GM19035 (cell line): ENCODE measurements around the gene RMC1.
"Not testable (repeated sequence)": the region's sequence is repeated elsewhere in the genome, so short reads cannot be mapped to it uniquely, and the experiment has no call there.

Experiments
- ATAC-seq: cut with Tn5 transposase; IDR thresholded peaks from one replicate; pipeline ENCODE4 v1.9.1; 2021; ENCODE audit not compliant: unreplicated experiment

RMC1 gene

DNA sequence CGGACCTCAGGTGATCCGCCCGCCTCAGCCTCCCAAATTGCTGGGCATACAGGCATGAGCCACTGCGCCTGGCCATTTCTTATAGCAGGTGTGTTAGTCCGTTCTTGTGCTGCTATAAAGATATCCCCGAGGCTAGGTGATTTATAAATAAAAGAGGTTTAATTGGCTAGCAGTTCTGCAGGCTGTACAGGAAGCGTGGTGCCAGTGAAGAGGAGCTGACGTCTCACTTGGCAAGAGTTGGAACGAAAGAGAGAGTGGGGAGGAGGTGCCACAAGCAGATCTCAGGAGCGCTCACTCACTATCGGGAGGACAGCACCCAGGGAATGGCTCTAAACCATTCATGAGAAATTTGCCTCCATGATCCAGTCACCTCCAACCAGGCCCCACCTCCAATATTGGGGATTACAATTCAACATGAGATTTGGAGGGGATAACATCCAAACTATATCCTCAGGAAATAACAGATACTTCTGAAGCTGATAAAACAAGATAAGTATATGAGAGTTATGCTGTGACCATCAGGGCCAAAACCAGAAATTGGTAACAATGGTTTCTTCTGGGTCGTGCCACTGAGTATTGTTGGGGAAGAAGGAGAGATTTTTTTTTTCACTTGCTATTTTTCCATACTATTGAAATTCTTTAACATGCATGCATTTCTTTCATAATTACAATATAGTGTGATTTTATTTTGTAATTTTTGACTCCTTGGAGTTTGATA is 7.4 kb upstream of the RMC1 start:
- ATAC-seq, result no peak

DNA sequence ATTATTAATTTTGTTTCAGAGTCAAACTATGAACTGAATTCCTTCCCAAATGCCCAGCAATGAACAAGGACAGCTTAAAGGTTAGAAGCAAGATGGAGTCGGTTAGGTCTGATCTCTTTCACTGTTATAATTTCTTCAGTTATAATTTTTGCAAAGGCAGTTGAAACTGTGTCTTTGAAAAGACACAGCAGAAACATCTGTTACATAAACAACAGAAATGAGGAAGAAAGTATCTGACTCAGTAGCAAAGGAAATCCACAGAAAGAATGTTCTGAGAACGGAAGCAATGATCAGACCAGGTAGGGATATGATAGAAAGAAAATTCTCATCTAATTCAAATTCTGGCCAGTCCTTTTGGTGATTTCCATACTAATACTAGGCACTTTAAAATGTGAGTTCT is 5.2 kb upstream of the RMC1 start:
- no peak for ATAC-seq

DNA sequence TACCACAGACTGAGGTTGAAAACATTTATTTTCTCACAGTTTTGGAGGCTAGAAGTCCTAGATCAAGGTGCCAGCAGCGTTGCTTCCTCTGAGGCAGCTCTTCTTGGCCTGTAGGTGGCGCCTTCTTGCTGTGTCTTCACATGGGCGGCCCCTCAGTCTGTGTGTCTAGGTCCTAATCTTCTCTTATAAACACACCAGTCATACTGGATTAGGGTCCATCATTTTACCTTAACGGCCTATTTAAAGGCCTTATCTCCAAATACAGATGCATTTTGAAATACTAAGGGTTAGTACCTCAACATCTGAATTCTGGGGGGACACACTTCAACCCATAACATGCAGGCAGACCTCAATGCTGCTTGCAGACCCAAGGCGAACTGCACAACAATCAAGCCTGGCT is 4.4 kb upstream of the RMC1 start:
- ATAC-seq, result peak; percentile 33

DNA sequence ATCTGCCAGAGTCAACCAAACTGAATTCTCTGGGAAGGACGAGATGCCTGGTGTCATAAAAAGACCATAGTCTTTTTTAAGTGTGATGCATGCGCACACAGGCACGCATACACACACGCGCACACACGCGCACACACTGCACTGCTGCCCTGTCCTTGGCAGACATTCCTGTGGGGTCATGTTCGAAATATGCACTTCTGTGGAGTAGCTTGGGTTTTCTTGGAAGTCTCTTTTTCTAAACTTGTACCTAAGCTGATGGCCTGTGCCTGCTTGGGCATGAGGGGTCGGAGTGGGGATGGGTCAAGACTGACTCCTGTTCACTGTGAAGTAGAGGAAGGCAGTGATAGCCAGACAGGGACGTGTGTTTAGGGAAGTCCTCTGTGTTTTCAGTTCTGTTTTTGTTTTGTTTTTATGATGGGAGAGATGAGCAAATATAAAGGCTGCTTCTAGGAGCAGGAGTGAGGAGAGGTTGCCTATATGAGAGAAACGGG is 4.0 kb upstream of the RMC1 start:
- no peak for ATAC-seq

DNA sequence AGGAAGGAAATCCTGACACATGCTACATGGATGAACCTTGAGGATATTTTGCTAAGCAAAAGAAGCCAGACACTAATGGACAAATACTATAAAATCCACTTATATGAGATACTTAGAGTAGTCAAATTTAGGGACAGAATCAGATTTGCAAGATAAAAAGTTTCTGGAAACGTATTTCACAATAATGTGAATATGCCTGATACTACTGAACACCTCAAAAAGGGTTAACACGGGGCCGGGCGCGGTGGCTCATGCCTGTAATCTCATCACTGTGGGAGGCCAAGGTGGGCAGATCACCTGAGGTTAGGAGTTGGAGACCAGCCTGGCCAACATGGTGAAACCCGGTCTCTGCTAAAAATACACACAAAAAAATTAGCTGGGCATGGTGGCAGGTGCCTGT is 1.7 kb upstream of the RMC1 start:
- ATAC-seq, result no peak

DNA sequence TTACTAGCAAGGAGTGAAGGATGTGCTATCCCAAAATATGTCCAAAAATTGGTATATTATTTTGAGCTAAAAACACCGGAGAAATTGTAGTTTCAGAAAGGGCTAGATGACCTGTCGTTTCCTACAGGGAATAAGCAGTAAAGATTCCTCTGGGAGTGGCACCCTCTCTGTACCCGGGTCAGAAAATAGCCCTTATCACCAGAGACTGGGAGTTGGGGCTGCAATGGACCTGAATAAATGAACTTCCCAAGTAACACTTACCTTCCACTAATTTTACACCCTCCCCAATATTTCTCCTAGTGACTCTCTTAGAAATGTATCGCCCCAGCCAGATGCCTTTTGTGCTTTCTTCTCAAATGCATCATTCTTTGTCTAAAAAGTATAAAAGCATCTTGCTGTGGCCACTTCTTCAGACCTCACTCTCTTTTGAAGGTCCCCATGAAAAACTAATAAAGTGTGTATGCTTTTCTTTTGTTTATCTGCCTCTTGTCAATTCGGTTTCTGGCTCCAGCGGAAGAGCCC is 734 bp upstream of the RMC1 start:
- no peak for ATAC-seq

DNA sequence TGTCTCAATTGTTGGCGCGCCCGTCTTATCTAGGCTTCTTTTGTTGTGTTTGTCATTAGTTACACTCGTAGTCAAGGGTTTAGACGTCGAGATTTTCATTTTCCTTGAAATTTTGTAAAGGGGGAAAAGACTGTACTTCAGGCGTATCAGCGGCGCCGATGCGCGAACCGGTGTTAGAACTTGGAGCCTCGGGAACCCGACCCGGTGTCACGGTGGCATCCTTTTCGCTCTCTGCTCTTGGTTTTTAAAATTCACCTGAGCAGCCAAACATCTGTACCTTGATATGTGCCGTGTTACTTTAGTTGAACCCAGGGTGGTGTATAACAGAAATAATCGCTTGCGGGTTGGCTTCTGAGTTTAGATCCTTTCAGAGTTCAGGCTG is 643 bp downstream of the RMC1 start:
- ATAC-seq, result no peak

DNA sequence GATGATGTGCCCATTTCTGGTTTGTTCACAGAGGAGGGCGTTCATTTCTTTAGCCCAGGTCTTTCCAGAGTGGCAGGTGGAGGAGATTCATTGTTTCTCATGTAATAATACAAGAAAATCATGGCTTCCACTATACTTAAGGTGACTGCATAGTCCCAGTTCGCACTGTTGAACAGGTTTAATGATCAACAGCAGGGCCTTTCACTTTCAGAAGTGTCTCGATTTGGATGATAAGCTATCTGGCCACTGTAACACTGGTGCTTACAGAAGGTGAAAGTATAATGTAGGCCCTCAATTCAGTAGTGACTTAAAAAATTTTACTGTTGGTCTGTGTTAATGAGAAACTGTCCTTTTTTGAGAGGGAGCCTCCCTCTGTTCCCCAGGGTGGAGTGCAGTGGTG is 1.4 kb downstream of the RMC1 start:
- peak; percentile 31 for ATAC-seq

DNA sequence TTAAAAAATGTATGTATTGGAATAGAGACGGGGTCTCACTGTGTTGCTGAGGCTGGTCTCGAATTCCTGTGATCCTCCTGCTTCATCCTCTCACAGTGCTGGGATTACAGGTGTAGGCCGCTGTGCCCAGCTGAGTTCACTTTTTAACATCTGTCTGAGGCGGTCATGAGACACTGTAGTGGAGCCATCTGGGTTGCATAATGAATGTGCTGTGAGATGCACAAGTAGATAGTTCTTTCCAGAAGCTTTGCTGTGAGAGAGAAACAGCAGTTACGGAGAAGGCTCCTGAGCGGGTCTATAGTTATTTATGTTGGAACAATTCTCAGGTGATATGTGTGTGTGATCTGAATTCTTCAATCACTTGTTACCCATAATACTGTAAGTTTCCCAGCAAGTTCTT is 3.1 kb downstream of the RMC1 start:
- no peak for ATAC-seq

DNA sequence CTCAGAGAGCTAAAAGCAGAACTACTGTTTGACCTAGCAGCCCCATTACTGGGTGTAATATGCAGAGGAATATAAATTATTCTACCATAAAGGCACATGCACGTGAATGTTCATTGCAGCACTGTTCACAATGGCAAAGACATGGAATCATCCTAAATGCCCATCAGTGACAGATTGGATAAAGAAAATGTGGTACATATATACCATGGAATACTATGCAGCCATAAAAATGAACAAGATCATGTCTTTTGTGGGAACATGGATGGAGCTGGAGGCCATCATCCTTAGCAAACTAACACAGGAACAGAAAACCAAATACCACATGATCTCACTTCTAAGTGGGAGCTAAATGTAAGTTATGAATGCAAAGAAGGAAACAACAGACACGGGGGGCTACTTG is 7.6 kb downstream of the RMC1 start:
- ATAC-seq, result not testable (repeated sequence)

DNA sequence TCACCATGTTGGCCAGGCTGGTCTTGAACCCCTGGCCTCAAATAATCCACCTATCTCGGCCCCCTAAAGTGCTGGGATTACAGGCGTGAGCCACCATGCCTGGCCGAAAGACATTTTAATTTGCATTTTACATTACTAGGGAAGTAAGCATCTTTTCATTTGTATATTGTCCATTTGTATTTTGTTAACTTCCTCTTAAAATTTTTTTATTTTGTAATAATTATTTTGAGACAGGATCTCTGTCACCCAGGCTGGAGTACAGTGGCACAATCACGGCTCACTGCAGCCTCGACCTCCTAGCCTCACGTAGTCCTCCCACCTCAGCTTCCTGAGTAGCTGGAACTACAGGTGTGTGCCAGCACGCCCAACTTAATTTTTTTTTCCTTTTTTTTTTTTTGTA is 8.9 kb downstream of the RMC1 start:
- not testable (repeated sequence) for ATAC-seq

DNA sequence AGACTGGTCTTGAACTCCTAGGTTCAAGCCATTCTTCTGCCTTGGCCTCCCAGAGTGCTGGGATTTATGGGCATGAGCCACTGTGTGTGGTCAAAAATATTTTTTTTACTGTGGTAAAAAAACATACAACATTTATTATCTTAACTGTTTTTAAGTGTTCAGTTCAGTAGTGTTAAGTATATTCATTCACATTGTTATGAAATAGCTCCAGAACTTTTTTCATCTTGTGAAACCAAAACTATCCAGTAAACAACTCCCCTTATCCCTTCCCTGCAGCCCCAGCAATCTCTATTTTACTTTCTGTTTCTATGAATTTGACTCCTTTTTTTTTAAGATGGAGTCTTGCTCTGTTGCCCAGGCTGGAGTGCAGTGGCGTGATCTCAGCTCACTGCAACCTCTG is 9.3 kb downstream of the RMC1 start:
- ATAC-seq, result no peak

DNA sequence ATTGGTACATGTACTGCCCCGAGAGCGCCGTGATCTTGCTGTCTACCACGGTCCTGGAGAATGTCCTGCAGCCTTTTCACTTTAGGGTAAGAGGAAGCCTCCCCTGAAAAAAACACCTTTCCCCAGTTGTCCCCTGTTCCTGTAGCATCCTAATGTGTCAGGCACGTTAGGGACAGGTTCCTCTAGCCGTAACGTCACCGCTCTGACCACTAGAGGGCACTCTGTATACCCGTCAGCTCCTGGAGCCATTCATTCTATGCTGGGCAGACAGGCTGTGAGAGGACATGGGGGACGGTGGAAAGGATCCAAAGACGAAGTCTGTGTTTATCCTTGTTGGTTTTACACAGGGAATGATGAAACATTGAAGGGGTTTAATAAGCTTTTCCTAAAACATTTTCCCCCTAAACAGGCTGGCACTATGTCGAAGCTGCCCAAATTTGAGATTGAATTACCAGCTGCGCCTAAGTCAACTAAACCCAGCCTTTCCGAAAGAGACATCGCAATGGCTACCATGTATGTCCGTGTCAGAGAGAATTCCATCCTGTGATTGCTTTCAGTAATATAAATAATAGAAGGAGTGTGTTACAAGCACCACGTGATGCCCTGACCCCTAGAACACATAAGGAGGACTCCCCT is 12.7 kb downstream of the RMC1 start:
- peak; percentile 79 for ATAC-seq

DNA sequence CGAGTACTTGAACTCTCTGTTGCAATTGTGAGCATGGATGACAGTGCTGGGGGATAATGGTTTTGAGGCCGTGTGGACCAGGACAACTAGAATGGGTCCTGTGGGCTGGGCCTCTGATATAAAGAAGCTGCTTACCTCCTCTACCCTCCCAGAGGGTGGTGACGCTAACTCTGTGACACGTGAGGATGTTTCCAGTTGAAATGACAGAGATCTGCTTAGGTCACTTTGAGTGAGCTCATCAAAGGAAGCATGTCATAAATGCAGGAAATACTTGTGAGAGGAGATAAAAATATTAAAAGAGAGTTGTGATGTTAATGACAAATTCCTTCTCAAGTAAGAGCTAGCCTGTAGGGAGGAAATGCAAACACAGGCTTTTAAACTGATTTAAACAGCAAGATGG is 16.4 kb downstream of the RMC1 start:
- ATAC-seq, result no peak

DNA sequence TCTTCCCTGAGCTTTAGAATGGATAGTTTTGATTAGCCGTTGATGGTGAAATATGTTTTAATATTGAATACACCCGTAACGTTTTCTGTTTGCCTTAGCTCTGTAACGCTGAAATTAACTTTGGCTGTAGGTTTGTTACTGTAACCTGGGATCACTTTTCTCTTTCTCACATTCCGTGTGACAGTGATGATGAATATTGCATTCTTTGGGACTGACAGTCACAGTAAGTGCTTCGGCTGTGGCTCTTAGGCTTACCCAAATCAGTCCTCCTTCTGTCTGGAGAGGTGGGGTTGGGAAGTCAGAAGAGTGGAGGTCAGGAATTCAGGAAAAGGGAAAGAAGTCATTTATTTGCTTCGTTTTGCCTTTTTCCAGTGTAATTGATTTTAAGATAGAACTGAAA is 18.0 kb downstream of the RMC1 start:
- ATAC-seq, result no peak

DNA sequence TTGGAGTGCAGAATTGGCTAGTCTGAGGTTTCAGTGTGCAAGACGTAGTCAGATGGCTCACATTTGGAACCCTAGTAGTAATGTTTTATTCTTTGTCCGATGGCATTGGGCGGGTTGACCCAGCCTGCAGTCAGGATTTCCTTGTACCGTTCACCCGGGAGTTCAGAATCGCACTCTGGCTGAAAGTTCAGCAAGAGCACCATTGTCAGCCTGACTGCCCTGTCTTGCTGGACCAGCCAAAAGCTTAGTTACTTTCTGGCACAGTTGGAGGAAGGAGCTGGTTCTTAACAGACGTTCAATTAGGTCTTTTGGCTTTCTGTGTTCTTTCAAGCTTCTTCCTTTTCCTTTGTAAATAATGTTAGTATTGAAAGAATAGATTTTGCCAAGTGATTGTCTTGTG is 18.6 kb downstream of the RMC1 start:
- ATAC-seq, result no peak

DNA sequence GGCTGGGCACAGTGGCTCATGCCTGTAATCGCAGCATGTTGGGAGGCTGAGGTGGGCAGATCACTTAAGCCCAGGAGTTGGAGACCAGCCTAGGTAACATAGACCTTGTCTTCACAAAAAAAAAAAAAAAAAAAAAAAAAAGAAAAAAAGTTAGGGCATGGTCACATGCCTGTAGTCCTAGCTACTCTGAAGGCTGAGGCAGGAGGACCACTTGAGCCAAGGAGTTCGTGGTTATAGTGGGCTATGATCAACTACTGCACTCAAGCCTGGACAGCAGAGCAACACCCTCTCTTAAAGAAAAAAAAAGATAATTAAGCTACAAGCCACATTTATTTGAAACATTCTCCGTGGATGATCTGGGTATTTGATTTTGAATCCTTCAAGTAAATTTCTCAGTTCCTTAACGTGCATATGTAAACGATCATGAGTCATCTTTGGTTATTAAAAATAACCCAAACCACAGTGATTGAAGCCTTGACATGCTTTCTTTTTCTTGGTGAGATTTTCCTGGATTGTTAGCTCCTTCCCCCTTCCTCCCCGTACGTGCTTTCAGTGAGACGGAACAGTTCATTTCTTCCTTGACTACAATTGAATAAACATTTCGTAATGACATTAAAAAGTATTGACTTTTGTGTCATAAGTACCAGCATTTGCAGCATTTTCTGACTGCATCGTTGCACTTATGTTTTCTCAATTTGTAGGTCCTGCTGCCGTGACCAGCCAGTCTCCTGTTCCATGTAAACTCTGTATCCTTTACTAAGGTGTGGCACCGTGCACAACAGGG is 20.3 kb downstream of the RMC1 start:
- no peak for ATAC-seq

DNA sequence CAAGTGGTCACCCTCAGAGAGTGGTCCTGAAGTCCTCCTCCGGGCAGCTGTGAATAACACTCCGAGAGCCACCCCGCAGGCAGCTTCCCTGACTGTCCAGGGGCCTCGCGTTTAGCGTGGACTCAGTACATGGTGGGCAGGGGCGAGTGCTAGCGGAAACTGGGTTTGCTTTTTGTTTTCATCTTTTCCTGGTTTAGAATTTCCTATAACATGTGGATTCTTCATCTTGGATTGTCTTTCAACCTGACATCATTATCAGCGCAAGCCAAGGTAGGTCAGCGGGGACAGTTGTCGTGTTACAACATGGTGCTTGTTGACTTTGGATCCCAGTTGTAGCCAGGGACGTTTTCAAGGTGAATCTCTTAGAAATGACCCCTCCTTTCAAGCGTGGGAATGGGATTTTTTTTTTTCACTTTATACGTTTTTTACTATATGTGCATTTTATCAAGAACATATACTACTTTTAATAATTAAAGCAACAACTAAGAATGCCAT is 20.9 kb downstream of the RMC1 start:
- ATAC-seq, result no peak

DNA sequence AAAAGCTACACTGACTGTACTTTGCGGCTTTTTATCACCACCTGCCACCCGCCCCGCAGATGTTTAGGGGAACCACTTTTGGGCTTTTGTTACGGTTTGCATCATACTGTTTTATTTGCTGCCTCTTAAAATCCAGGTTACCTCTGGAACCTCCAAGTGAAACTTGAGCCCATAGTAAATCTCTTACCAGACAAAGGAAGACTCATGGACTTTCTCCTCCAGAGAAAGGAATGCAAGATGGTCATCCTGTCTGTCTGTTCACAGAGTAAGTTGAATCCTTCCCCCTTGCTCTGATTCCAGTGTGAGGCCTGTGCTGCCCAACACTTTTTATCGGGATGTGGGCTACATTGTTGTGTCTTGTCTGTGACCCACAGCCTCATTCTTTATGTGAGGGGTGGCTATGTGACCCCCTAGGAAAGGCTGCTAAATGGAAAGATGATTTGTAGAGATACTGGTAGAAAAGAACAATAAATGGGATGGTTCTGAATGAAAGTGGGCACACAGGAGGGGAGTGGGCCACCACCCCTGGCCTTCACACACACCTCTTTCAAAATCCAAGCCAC is 23.3 kb downstream of the RMC1 start:
- no peak for ATAC-seq

DNA sequence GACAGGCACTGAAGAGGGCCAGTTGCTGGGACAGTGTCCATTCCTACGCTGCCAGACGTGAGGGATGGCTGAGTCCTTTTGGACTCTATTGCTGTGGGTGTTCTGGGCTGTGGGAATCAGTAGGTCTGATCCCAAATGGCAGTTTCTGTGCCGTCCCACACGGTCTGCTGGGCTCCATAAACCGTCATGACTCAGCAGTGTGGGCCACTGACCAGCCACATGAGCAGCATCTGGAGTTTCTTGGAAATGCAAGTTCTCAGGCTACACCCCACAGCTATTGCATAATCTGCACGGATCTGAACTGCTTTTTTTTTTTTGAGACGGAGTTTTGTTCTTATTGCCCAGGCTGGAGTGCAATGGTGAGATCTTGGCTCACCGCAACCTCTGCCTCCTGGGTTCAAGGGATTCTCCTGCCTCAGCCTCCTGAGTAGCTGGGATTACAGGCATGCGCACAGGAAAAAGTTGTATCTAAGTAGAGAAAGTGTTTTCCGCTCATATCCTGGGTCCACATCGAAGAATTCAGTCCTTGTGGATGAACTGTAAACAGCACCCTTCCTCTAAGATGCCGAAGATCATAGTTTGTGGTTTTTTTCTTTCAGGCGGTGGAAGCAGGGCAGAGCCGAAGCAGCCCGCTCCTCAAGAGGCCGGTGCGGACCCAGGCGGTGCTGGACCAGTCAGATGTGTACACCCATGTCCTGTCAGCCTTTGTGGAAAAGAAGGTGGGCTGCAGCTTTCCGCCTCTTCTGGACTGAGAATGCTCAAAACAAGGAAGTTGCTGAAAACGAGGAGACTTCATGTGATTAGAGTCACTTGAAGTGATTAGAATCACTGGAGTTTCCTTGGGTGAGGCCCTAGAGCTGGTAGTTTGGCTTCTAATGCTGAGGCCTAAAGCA is 25.5 kb downstream of the RMC1 start:
- no peak for ATAC-seq
